ENCODE measurements around the gene INSR.

GRCh38 chr19:7119582-7119981 lies 174.6 kb downstream of the INSR start:
- no peak for TF ChIP-seq CTCF (IDR thresholded peaks at IDR 0.05; ENCODE audit: insufficient read depth, low read depth, low read length)
- no peak for TF ChIP-seq EZH2 (IDR thresholded peaks at IDR 0.05; ENCODE audit: insufficient read depth, low read length)

Data from astrocyte (in vitro differentiated cells and primary cell).